Pulmonary artery endothelial cell (primary cell): ENCODE measurements around the gene KRTAP10-7. TPM values are rescaled to one million over a fixed set of nuclear protein-coding genes. Genes with fewer than 3 reads are reported as not detected.
"Not testable (repeated sequence)": the region's sequence is repeated elsewhere in the genome, so short reads cannot be mapped to it uniquely, and the experiment has no call there.

ENCODE experiments used
- DNase-seq: peaks from one replicate; pipeline ENCODE4 v3.0.0-alpha.2; 2011; ENCODE audit warnings: low read depth, low spot score
- total RNA-seq: library from RNA; depleted of rRNA; stranded (reverse); fragments of >200 nt; gene quantifications from 2 replicates; pipeline ENCODE4 v1.2.3, GENCODE V29; 2014

The KRTAP10-7 gene
- total RNA-seq, 1 donor from 2014 or later: not detected

DNA sequence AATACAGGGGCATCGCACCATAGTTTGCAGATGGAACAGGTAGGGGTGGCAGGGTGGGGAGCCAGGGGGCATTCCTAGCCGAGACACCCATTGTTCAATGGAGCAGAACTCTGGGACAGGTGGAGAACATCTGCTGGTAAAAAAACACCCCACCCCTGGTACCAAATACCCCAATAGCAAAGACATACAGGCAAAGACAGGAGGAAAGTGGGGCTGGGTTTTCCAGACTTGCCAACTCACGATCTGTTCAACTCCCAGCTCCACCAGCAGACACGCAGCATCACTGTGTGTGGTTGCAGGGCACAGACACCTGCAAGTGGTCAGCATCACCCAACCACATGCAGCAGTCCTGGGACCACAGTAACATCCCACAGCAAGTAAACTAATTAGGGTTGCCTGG lies 11.2 kb downstream of the KRTAP10-7 start:
- DNase-seq: no peak

DNA sequence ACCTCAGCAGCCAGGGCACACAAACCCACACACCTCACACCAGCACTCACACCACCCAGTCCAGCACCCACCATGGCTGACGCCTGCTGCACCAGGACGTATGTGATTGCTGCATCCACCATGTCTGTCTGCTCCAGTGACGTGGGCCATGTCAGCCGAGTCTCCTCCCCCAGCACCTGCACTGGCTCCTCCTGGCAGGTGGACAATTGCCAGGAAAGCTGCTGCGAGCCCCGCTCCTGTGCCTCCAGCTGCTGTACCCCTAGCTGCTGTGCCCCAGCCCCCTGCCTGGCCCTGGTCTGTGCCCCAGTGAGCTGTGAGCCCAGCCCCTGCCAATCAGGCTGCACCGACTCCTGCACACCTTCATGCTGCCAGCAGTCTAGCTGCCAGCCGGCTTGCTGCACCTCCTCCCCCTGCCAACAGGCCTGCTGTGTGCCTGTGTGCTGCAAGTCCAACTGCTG lies 11.7 kb downstream of the KRTAP10-7 start, which contains the start of gene KRTAP10-8:
Gene KRTAP10-8, plus strand, starts transcription at position 51 of the 458 bp plus-strand sequence. Its CDS starts 22 bp downstream, at position 73.
- no peak for DNase-seq

DNA sequence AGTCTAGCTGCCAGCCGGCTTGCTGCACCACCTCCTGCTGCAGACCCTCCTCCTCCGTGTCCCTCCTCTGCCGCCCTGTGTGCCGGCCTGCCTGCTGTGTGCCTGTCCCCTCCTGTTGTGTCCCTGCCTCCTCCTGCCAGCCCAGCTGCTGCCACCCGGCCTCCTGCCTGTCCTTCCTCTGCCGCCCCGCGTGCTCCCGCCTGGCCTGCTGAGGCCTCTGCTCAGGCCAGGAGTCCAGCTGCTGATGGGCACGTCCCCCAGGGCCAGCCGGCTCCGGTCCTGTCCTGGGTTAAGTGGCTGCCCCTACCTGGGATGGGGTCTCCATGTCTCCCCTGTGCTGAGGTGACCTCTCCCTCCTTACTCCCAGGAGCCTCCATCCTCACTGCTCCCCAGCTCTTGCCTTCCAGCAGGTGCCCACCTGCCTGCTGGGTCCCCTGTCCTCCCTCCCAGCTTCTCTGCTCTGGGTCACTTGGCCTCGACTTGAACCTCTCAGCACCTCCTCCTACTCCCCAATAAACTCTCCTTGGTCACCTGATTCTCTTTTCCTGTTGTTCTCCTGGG lies 12.4 kb downstream of the KRTAP10-7 start:
- no peak for DNase-seq

DNA sequence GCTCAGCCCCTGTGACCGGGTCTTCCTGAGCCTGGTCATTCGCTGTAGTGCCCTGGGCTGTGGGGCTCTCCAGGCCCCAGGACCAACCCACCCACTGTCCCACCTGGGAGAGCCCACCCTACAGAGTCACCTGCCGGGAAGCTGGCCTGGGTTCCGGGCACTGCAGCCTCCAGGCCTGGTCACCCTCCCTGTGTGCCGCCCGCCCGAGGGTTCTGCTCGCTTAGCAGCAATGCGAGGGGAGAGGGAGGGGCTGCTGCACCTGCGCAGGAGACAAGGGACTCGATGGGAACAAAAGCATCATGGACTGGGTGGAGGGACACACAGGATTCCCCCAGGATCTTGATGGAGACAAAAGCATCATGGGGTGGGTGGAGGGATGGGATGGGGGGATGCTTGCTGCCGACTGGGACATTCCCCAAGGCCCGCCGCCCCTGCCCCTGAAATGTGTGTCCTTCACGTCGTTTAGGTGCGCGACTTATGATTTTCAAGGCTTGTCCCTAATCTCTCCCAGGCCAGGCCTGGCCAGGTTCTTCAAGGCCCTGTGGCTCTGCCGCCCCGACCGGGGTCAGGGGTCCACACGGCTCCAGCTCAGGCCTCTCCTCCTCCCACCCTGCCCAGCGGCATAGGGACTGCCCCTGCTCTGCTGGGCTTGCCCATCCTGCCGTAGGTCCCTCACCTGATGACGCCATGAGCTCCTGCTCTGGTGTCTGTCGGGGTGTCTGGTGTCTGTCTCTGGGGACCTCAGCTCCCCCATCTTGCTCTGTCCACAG lies 13.2 kb downstream of the KRTAP10-7 start:
- DNase-seq: no peak

DNA sequence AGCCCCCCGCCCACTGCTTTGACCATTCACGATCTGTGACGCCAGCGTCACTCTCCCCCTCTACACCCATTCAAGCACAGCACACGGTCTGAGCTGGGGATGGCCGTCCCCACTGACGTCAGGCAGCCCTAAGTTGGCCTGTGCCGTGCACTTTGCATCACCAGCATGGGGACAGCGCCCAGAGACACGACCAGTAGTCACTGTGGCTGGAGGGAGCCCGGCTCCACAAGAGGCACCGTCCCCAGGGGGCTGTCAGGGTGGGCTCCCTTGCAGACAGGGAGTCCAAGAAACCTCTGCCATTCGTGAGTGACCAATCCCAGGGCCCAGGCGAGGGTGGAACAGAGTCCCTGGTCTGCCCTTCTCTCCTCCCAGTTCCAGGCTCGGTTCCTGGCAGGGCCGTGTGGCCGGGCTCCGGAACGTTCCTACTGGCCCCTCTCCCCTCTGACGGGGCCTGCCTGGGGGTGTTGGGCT lies 13.8 kb downstream of the KRTAP10-7 start:
- no peak for DNase-seq

DNA sequence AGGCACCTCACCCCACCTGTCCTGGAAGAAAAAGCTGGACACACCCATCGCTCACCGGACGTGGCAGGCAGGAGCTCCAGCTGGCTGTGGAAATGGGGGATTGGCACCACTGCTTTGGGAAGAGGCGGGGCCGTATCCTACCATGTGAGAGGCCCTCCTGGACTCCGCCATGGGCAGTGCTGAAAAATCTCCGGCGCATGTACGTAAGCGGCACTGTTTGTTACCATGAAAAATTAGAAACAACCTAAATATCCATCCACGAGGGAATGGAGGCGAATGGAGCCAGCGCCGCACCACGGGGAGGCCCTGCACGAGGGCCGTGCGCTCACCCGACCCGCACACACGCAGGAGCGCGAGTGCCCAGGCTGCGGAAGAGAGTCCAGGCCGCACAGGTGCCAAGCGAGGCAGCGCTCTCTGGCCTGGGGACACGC lies 14.6 kb downstream of the KRTAP10-7 start:
- no peak for DNase-seq

DNA sequence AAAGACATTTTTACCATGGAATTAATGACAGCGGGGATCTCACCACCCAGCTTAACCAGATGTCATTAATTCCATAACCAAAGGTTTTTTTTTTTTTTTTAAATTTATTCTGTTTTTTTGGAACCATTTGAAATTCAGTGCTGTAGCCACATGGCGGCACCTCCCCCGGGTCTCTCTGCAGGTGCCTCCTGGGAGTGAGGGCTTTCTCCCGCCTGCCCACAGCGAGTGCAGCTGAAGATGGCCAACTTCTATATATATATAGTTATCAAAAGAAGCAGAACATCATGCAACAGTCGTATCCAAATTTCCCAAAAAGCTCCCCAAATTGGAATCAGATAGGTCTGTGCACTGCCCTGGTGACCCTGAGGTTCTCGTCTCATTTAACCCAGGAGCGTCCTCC lies 15.1 kb downstream of the KRTAP10-7 start:
- DNase-seq: no peak

DNA sequence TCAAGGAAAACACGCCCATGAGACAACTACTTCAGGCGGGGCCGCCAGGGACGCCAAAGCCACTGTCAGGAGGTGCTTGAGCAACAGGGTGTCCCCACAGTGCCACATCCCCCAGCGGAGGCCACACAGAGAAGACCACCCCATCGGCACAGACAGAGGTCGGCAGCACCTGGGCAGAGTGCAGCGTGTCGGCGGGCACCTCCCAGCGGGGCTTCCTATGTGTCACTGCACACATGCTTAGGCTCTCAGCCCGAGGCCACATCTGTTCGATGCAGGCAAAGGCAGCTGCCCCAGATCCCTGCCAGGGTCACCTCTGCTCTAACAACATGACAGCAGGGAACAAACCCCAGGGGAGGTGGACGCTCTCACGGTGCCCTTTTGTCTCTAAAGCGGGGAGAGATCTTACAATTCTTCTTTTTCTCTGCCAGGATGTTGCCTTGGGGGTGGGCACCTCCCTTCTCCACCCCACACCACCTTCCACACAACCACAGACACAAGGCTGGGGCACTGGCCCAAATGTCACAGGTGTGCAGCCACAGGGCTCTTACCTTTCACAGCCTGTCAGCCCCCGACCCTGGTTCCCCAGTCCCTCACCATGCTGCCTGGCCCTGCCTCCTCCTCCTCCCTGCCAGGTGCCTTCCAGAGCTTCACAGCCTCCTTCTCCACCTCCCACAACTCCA lies 15.7 kb downstream of the KRTAP10-7 start:
- DNase-seq: no peak

DNA sequence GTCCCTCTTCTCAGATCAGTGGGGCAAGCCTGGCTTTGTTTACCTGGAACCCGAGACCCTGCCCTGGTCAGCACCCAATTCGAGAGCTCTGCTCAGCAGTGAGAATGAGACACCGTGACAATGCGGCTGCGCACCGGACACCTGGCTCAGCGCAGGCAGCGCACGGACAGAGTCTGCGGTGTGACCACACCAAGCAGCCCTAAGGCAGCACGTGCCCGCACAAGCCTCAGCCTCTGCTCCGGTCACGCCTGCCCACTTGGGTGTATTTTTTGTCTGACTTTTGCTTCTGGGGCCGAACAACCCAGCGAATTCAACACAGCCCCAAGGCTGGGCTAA lies 16.2 kb downstream of the KRTAP10-7 start:
- no peak for DNase-seq

DNA sequence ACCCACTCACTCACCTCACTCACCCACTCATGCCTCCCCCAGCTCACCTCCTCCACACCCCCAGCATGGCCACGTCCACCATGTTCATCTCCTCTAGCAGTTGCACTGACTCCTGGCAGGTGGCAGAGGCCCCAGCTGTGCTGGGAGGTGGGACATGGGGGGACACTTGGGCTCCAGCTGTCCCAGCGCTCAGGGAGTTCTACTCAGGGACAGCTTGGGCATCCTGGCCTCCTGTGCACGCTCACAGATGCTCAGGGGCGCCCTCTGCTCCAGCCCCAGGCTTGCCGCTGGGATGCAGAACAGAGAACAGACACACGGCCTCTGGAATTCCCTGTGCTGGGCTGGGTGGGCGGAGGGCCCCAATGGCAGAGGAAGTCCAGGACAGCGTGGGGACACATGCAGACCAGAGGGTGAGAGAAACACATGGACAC lies 16.7 kb downstream of the KRTAP10-7 start:
- DNase-seq: no peak

DNA sequence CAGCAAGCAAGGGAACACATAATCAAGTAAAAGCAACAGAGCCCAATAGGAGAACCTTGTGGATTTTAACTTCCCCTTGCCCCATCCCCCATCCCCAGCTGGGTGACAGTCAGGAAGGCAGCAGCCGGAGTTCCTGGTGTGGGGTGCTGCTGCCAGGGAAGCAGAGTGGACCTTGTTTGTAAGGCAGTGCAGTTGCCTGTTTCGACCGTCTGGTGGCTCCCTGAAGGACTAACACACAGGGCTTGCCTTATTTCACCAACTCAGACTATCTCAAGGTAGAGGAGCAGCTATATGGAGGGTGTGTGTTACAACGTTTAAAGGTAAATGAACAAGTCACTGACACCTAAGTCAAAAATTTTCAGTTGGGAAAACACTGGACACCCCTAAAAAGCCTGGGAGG lies 18.1 kb downstream of the KRTAP10-7 start:
- no peak for DNase-seq

DNA sequence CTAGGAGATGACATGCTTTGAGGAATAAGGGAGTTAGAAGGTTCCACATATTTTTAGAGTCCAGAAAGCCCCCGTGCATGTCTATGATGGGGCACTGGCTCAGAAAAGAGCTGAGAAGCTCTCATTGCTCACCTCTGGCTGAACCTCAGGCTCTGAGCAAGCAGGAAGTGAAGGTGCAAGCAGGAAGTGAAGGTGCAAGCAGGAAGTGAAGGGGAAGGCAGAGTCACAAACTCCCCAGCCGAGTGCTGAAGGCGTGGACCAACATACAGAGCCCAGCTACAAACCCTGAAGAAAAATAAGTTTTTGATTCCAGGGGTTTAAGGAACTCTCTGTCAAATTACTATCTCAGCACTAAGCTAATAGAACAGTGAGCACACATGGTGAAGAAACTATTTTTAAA lies 18.5 kb downstream of the KRTAP10-7 start:
- no peak for DNase-seq

DNA sequence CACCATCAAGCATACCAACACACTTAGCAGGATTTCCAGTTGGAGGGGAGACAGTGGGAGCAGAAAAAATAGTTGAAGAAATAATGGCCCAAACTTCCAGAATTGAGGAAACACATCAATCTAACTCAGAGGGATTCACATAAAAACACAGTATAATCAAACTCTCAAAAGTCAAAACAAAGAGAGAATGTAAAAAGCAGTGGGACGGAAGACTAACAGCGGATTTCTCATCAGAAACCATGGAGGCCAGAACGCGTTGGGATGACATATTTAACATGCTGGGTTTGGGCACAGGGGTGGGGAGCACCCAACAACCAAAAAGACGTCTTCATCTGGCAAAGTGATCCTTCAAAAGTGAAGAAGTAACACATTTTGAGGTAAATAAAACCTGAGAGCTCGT lies 19.5 kb downstream of the KRTAP10-7 start:
- DNase-seq: no peak

DNA sequence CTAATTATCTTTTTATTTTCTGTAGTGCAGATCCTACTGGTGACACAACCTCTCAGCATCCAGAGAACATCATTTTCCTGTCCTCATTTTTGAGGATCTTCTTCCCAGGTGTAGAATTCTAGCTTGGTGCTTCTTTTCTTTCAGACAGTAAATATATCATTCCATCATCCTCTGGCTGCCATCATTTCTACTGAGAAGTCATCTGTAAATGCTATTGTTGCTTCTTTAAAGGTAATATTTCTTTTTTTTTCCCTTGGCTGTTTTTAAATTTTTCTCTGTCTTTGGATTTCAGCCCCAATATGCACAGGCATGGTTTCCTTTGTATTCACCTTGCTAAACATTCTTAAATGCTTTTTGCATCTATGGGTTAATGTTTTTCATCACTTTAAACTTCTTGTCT lies 23.2 kb downstream of the KRTAP10-7 start:
- no peak for DNase-seq

DNA sequence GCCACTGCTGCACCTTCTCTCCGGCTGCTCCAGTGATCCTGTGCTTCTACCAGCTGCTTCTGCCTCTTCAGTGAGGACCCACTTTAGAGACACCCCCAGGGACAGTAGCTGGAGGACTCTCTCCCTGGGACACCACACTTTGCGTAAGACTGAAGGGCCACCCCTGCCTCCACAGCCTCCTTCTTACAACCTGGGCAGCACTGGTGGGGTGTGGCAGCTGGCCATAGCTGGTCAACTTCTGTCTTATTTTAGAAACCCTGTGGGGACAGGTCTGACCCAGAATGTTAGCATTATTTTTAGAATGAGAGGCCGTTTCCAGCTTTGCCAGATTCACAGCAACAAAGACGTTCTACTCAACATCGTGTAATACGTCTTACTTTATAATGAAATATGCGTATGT lies 25.4 kb downstream of the KRTAP10-7 start:
- no peak for DNase-seq

DNA sequence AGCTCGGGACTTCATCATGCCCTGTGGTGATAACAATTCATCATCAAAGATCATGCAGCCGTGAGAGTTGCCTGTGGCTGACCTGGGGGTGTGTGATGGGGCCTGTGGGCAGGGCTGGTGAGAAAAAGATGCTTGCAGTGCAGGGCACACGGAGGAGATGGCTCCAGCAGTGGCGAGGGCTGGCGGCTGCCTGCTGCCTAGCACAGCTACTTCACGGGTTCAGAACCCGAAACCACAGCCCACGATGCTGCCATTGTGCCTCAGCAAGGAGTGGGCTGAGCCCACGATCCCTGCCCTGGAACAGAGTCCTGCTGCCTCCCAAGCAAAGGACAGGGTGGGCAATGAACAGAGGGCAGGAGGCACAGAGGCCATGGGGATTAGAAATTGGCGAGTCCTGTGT lies 25.9 kb downstream of the KRTAP10-7 start:
- DNase-seq: no peak

DNA sequence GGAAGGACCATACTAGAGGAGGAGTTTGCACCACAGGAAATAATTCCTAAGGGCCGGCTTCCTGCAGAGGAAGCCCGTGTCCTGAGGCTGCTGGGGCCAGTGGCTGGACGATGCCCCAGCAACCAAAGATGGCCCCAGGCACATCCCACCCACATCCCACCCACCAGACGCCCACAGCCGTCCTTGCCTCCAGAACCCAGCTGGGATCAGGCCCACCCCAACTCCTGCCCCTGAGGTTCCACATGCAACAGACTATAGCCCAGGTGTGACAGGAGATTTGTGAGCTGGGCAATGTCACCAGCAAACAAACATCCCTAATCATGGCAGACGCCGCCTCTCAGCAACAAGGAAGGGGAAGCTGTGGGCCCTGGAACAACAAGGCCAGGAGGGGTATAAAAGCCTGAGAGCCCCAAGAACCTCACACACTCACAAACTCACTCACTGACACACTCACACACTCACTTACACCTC lies 26.3 kb downstream of the KRTAP10-7 start, which contains the start of gene KRTAP10-9:
Gene KRTAP10-9, plus strand, starts transcription at position 421 of the 471 bp plus-strand sequence. CDS start 79 bp downstream, outside the sequence.
- no peak for DNase-seq

DNA sequence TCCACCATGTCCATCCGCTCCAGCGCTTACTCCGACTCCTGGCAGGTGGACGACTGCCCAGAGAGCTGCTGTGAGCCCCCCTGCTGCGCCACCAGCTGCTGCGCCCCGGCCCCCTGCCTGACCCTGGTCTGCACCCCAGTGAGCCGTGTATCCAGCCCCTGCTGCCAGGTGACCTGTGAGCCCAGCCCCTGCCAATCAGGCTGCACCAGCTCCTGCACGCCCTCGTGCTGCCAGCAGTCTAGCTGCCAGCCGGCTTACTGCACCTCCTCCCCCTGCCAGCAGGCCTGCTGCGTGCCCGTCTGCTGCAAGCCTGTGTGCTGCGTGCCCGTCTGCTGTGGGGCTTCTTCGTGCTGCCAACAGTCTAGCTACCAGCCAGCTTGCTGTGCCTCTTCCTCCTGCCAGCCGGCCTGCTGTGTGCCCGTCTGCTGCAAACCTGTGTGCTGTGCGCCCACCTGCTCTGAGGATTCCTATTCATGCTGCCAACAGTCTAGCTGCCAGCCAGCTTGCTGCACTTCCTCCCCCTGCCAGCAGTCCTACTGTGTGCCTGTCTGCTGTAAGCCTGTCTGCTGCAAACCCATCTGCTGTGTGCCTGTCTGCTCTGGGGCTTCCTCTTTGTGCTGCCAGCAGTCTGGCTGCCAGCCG lies 26.9 kb downstream of the KRTAP10-7 start:
- DNase-seq: not testable (repeated sequence)

DNA sequence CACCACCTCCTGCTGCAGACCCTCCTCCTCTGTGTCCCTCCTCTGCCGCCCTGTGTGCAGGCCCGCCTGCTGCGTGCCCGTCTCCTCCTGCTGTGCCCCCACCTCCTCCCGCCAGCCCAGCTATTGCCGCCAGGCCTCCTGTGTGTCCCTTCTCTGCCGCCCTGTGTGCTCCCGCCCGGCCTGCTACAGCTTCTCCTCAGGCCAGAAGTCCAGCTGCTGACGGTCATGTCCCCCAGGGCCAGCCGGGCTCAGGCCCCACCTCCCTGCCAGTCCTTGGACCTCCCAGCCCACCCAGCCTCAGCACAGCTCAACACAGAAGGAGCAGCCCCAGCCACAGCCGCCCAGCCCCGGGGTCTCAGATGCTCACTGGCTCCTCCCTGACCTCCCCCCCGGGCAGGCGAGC lies 27.4 kb downstream of the KRTAP10-7 start:
- DNase-seq: not testable (repeated sequence)

DNA sequence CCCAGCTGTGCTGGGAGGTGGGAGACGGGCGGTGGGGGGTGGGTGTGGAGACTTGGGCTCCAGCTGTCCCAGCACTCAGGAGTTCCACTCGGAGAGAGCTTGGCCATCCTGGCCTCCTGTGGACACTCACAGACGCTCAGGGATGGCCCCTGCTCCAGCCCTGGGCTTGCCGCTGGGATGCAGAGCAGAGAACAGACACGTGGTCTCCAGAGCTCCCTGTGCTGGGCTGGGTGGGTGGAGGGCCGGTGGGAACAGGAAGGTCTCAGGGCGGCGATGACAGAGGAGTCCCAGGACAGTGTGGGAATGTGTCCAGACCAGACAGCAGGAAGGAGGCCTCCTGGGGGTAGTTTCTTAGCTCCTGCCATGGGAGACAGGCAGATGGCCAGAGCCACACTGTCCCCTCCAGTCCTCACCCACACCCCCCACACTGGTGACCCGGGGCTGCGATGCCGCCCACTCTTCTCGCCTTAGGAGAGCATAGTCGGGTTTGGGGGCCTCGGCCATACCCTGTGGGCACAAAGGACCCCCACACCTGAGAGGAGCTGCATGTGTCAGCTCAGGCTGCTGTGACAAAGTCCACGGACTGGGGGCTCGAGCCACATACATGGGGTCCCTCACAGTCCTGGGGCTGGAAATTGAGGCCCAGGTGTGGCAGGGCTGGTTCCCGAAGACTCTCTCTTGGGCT lies 28.5 kb downstream of the KRTAP10-7 start:
- no peak for DNase-seq

DNA sequence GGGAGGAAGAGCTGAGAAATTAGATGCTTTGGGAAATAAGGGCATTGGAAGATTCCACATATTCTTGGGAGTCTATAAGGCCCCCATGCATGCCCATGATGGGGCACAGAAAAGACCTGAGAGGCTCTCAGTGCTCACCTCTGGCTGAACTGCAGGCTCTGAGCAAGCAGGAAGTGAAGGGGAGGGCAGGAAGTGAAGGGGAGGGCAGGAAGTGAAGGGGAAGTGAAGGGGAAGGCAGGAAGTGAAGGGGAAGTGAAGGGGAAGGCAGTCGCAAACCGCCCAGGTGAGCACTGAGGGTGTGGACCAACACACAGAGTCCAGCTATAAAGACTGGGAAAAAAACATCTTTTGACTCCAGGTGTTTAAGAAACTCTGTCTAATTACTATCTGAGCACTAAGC lies 30.0 kb downstream of the KRTAP10-7 start:
- DNase-seq: no peak
